ENCODE measurements around the gene ABLIM2. TPM values are rescaled to one million over a fixed set of nuclear protein-coding genes. Genes with fewer than 3 reads are reported as not detected.

Gene ABLIM2
- total and polyA plus RNA-seq, 10 of the 15 experiments (the other 5 are each of a cell fraction or from before 2014, with no cell fraction given): 0.03 to 0.15 (median 0.05) TPM; not detected in 7

DNA sequence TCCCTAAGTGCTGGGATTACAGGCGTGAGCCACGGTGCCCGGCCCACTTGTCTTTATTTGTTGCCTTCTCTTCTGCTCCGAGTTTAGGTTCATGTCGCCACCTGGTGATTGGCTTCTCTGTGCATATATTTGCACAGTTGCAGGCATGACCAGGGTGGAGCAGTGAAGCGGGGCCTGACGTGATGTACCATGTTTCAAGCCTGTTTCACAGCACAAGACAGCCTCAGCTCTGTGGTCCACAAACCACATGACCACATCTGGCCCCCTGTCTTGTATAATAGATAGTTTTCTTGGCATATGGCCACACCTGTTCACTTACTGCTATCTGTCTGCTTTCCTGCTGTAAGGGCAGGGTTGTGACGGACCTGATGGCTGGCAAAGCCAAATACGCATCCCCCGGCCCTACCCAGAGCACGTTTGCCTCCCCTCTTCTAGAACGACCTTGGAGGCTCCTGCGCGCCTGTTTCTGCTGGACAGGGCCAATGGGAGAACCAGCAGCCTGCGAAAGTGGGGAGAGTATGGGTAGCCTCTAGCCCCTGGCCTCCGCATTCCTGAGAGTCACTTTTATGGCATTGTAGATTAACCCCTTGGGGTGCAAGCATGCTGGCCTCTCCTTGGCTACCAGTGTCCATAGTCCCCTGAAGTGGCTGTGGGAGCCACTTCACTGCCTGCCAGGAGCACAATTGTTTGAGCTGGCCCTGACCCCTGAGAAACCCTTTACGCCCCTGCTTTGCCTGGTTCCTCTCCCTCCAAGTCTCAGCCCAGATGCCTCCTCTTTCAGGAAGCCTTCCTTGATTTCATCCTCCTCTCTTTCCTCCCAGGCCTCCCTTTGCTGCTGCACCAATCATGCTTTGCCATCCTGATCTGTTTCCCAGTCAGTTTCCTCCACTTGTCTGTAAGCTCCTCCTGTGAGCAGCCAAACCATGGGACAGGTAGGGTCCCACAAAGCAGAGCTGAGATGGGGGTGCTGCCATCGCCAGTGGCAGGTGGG, 34.4 kb upstream of the ABLIM2 start:
- ATAC-seq (peak; percentile 93), DNase-seq (ENCODE audit: low read depth, low spot score) (peak; percentile 78), FAIRE-seq (peak; percentile 88)
- in situ Hi-C loops (cut with MboI) (no loop called here), intact Hi-C loops (cut with micrococcal nuclease; ENCODE audit: unreplicated experiment) (loop anchor here (1.0 to 2.0 kb wide), 2 partner anchors 16 to 388 kb away; no protein-coding TSS in a partner anchor)
- Histone ChIP-seq H3K9me3 (replicated peaks; ENCODE audit: control insufficient read depth, insufficient read depth, low read length) (no peaks in the 10 kb centered on the region), H3K27ac (ENCODE audit: control insufficient read depth, insufficient read depth) (no peak overlapping the region), H3K4me2 (ENCODE audit: control insufficient read depth, insufficient read depth) (no peak overlapping the region), H3K9ac (ENCODE audit: control insufficient read depth, insufficient read depth, low read length) (no peak overlapping the region), H3K4me3 (no peak overlapping the region), H3K27me3 (replicated peaks in 1 of 2; ENCODE audit: control insufficient read depth in 2 of 2, insufficient read depth in 2 of 2, low read length in 1 of 2) (no peaks in the 10 kb centered on the region), H3K4me1 (ENCODE audit: control insufficient read depth, insufficient read depth, low read length) (peaks cover 16% of the 10 kb centered on the region), H2AFZ (ENCODE audit: control insufficient read depth, low read depth, low read length) (no peak overlapping the region), H3K79me2 (ENCODE audit: control insufficient read depth, insufficient read depth, low read length) (no peaks in the 10 kb centered on the region), H4K20me1 (ENCODE audit: control insufficient read depth, insufficient read depth) (no peaks in the 10 kb centered on the region), H3K36me3 (ENCODE audit: control insufficient read depth in 2 of 2, insufficient read depth in 2 of 2, low read length in 1 of 2) (no peaks in the 10 kb centered on the region)
- ChIA-PET RAD21 (ENCODE audit: unreplicated experiment) (interaction anchor here (0.7 to 5.8 kb wide), 8 partner anchors 9 to 391 kb away, joined by 3 to 76 read pairs (median 4); no protein-coding TSS in a partner anchor), POLR2A (interaction anchor here (2.0 kb wide), 1 partner anchor 16 kb away, joined by 7 read pairs; no protein-coding TSS in a partner anchor), CTCF (interaction anchor here (0.7 to 6.3 kb wide), 11 partner anchors 10 to 390 kb away, joined by 3 to 96 read pairs (median 6); no protein-coding TSS in a partner anchor), SMC1A (ENCODE audit: uncharacterized antibody, unreplicated experiment) (interaction anchor here (0.7 to 4.1 kb wide), 6 partner anchors 8 to 877 kb away, joined by 3 to 37 read pairs (median 6); no protein-coding TSS in a partner anchor)
- no TSS peak for BruUV-seq (replicated peaks)
- 50% methylated on average over 18 of the region's 18 CpGs for WGBS (ENCODE audit: insufficient coverage, insufficient replicate concordance, low lambda C conversion rate, missing lambda C conversion rate)
- TF ChIP-seq MYC (IDR thresholded peaks at IDR 0.05; ENCODE audit: insufficient read depth, insufficient read length, insufficient replicate concordance, low read length, severe bottlenecking) (no peak), NFIC (IDR thresholded peaks at IDR 0.05; ENCODE audit: low read depth, low read length) (no peak), CBX5 (IDR thresholded peaks at IDR 0.05; ENCODE audit: low read depth) (no peak), HCFC1 (IDR thresholded peaks at IDR 0.05; ENCODE audit: low read length) (no peak), NFYA (IDR thresholded peaks at IDR 0.05; ENCODE audit: borderline replicate concordance, low read depth, low read length) (no peak), RAD51 (IDR thresholded peaks at IDR 0.05) (peak; percentile 64; the same call in 1 of the 2 replicates), BHLHE40 (IDR thresholded peaks at IDR 0.05; ENCODE audit: borderline replicate concordance in 1 of 2, low read depth in 2 of 2, low read length in 1 of 2) (peak; percentile 69 to 88; a peak in 3 of 4 replicates), STAT1 (conservative IDR thresholded peaks at IDR 0.05) (no peak), CEBPB (IDR thresholded peaks at IDR 0.05; ENCODE audit: borderline replicate concordance in 1 of 2, low read depth in 2 of 2, low read length in 2 of 2) (no peak), JUND (IDR thresholded peaks at IDR 0.05; ENCODE audit: low read depth, low read length) (no peak), SIN3A (IDR thresholded peaks at IDR 0.05; ENCODE audit: low read depth, low read length) (no peak), KDM1A (IDR thresholded peaks at IDR 0.05; ENCODE audit: borderline replicate concordance) (no peak), TARDBP (IDR thresholded peaks at IDR 0.05; ENCODE audit: borderline replicate concordance) (no peak), ZNF207 (IDR thresholded peaks at IDR 0.05; ENCODE audit: borderline replicate concordance) (peak; percentile 52; the same call in 1 of the 2 replicates)
- TF ChIP-seq, protein P1, sequence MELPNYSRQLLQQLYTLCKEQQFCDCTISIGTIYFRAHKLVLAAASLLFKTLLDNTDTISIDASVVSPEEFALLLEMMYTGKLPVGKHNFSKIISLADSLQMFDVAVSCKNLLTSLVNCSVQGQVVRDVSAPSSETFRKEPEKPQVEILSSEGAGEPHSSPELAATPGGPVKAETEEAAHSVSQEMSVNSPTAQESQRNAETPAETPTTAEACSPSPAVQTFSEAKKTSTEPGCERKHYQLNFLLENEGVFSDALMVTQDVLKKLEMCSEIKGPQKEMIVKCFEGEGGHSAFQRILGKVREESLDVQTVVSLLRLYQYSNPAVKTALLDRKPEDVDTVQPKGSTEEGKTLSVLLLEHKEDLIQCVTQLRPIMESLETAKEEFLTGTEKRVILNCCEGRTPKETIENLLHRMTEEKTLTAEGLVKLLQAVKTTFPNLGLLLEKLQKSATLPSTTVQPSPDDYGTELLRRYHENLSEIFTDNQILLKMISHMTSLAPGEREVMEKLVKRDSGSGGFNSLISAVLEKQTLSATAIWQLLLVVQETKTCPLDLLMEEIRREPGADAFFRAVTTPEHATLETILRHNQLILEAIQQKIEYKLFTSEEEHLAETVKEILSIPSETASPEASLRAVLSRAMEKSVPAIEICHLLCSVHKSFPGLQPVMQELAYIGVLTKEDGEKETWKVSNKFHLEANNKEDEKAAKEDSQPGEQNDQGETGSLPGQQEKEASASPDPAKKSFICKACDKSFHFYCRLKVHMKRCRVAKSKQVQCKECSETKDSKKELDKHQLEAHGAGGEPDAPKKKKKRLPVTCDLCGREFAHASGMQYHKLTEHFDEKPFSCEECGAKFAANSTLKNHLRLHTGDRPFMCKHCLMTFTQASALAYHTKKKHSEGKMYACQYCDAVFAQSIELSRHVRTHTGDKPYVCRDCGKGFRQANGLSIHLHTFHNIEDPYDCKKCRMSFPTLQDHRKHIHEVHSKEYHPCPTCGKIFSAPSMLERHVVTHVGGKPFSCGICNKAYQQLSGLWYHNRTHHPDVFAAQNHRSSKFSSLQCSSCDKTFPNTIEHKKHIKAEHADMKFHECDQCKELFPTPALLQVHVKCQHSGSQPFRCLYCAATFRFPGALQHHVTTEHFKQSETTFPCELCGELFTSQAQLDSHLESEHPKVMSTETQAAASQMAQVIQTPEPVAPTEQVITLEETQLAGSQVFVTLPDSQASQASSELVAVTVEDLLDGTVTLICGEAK (IDR thresholded peaks at IDR 0.05; ENCODE audit: borderline replicate concordance): no peak
- TF ChIP-seq, protein P2, sequence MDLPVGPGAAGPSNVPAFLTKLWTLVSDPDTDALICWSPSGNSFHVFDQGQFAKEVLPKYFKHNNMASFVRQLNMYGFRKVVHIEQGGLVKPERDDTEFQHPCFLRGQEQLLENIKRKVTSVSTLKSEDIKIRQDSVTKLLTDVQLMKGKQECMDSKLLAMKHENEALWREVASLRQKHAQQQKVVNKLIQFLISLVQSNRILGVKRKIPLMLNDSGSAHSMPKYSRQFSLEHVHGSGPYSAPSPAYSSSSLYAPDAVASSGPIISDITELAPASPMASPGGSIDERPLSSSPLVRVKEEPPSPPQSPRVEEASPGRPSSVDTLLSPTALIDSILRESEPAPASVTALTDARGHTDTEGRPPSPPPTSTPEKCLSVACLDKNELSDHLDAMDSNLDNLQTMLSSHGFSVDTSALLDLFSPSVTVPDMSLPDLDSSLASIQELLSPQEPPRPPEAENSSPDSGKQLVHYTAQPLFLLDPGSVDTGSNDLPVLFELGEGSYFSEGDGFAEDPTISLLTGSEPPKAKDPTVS (IDR thresholded peaks at IDR 0.05; ENCODE audit: low read depth, low read length): no peak
